ENCODE data around the gene OR2C3. TPM values are rescaled to one million over a fixed set of nuclear protein-coding genes. Genes with fewer than 3 reads are reported as not detected.

OR2C3 gene
- total RNA-seq (under 1 TPM in 1 of 9 donors, not detected in 8; 0.04 TPM), polyA plus RNA-seq (not detected)
- long read RNA-seq, donor 1 = 0 reads
- long read RNA-seq, donor 2 = 0 reads
- long read RNA-seq, donor 3 = 0 reads

GRCh38 chr1:247536340-247536739, at the start of gene OR2C3:
Gene OR2C3 (minus strand): TSS chr1:247536440. CDS start chr1:247532511, 3,929 bp downstream.
- no peak for DNase-seq

DNA sequence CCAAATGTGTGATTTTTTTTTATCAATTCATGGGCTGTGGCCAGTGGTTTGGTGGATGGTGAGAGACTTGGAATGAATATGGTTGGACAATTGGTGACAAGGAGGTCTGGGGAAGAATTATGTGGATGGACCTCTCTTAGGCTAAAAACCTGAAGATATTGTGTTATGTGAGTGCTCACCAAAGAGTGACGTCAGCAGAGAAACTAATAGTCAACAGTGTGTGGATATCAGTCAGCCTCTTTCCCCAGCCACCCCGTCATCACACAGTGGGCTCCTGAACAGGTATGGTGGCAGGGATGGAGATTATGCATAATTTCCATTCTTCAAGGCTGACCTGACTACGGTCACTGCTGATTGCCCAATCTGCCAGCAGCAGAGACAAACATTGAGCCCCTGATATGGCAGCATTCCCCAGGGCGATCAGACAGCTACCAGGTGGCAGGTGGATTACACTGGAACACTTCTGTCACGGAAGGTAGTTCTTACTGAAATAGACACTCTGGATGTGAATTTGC, 42.8 kb upstream of the OR2C3 start:
- ATAC-seq (no peak), DNase-seq (no peak)
- Histone ChIP-seq H3K36me3 (no peaks in the 10 kb centered on the region), H3K4me3 (no peak overlapping the region), H3K4me1 (no peaks in the 10 kb centered on the region), H3K27me3 (no peaks in the 10 kb centered on the region), H3K27ac (no peak overlapping the region), H3K9me3 (no peaks in the 10 kb centered on the region)
- intact Hi-C loops (cut with DNase I) = no loop called here
- TF ChIP-seq CTCF (IDR thresholded peaks at IDR 0.05) = no peak
- TF ChIP-seq POLR2A (IDR thresholded peaks at IDR 0.05) = no peak
- WGBS, 4 donors = 72 to 83% (median 78%) methylated on average over 5 of the region's 5 CpGs

More at GRCh38 chr1:247536340-247536739, at the start of gene OR2C3:
- Histone ChIP-seq H3K4me3 (no peak within 1 kb of the TSS), H3K4me1 (no peaks in the 10 kb centered on the region), H3K27ac (no peak within 1 kb of the TSS), H3K36me3 (no peaks in the 10 kb centered on the region), H3K9me3 (peaks cover 0 to 7% (median 0%) of the 10 kb centered on the region in 12 donors), H3K27me3 (peaks cover 0 to 16% (median 0%) of the 10 kb centered on the region in 9 donors)
- WGBS, 4 donors = 67 to 77% (median 74%) methylated on average over 2 of the region's 2 CpGs
- ATAC-seq = no peak
- TF ChIP-seq CTCF (IDR thresholded peaks at IDR 0.05) (no peak), POLR2A (IDR thresholded peaks at IDR 0.05) (no peak)
- intact Hi-C loops (cut with DNase I) = no loop called here

- H3K27ac ChIP-seq = no peak overlapping the region
- DNase-seq = no peak
- H3K27me3 ChIP-seq = no peaks in the 10 kb centered on the region
- intact Hi-C loops (cut with DNase I) = no loop called here
- no peaks in the 10 kb centered on the region for H3K36me3 ChIP-seq
- H3K9me3 ChIP-seq = no peaks in the 10 kb centered on the region
- H3K4me3 ChIP-seq = no peak overlapping the region
- 47 to 55% (median 52%) methylated on average over 3 of the region's 3 CpGs for whole genome bisulfite sequencing, 4 donors
- no peak for ATAC-seq
- no peak for TF ChIP-seq POLR2A (IDR thresholded peaks at IDR 0.05)
- peak in 3 of 12 donors; percentile 10 to 22 (median 16) for TF ChIP-seq CTCF (IDR thresholded peaks at IDR 0.05)
- H3K4me1 ChIP-seq = no peaks in the 10 kb centered on the region
These were observed 40.3 kb upstream of the OR2C3 start for GRCh38 chr1:247576514-247576913.

GRCh38 chr1:247574664-247575063, 38.4 kb upstream of the OR2C3 start:
- Histone ChIP-seq H3K27ac (no peak overlapping the region), H3K9me3 (peaks cover 0 to 4% (median 0%) of the 10 kb centered on the region in 12 donors), H3K4me1 (no peaks in the 10 kb centered on the region), H3K27me3 (no peaks in the 10 kb centered on the region), H3K4me3 (no peak overlapping the region), H3K36me3 (no peaks in the 10 kb centered on the region)
- TF ChIP-seq POLR2A (IDR thresholded peaks at IDR 0.05) = no peak
- TF ChIP-seq CTCF (IDR thresholded peaks at IDR 0.05) = no peak
- DNase-seq = no peak
- no peak for ATAC-seq
- intact Hi-C loops (cut with DNase I) = no loop called here
